Lower lobe of right lung (tissue), 2 donors: ENCODE data around the gene NMNAT3. TPM values are rescaled to one million over a fixed set of nuclear protein-coding genes. Genes with fewer than 3 reads are reported as not detected.

Experiments
- ATAC-seq, 2 donors: fragments of 200-7000 bp; cut with Tn5 transposase; one replicate each; pipeline ENCODE4 v1.9.1; 2020 to 2022; ENCODE audit warnings: mild to moderate bottlenecking in 2 of 2, moderate library complexity in 2 of 2
- DNase-seq: peaks from one replicate; pipeline ENCODE4 v3.0.0-alpha.2; 2020
- H3K27ac ChIP-seq: fragments of 200-600 bp; one replicate; pipeline ENCODE4 v1.8.0; 2022
- H3K27me3 ChIP-seq: fragments of 200-600 bp; one replicate; pipeline ENCODE4 v1.8.0; 2022; ENCODE audit warnings: low read depth
- H3K36me3 ChIP-seq: fragments of 200-600 bp; one replicate; pipeline ENCODE4 v1.8.0; 2022; ENCODE audit warnings: mild to moderate bottlenecking
- H3K4me1 ChIP-seq: fragments of 200-600 bp; one replicate; pipeline ENCODE4 v1.8.0; 2022
- H3K4me3 ChIP-seq: fragments of 200-600 bp; one replicate; pipeline ENCODE4 v1.8.0; 2022; ENCODE audit warnings: mild to moderate bottlenecking
- H3K9me3 ChIP-seq: fragments of 200-600 bp; one replicate; pipeline ENCODE4 v1.8.0; 2022
- CTCF ChIP-seq: fragments of 200-600 bp; IDR thresholded peaks from one replicate; pipeline ENCODE4 v1.8.0; 2022; ENCODE audit warnings: antibody characterized with exemption, mild to moderate bottlenecking
- intact Hi-C: fragments of 100-400 bp; cut with DNase I; formaldehyde crosslinking; loops from one replicate; pipeline ENCODE4 v1.11.0; 2022
- total RNA-seq: library from RNA; stranded (reverse); fragmentation: NEBNext Ultra II Directional; extraction: Animal tissue kit (Norgen Biotek cat#: 25700); gene quantifications from one replicate; pipeline ENCODE4 v1.2.1, GENCODE V29; 2021
- donor health status: DM: no; HTN: yes; CAD: no; lungs with severe emphysema.

Gene NMNAT3
- total RNA-seq, 1 donor from 2014 or later: 5.8 TPM

DNA sequence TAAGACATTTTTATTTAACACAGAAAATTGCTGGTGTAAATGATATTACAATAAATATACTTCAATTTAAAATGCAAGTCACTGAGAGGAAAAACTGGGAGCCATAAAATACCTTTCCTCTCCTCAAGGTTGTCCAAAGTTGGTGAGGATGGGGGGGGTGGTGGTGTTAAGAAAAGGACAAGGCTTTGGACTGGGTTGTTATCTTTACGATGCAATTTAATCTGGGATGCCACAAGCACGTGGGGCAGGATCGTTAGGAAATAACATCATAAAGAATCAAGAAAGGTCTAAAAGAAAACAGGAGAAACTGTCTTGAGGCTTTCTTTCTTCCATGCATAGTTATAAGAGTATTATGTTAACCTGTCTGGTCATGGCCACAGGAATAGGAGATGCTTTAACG lies 66.9 kb downstream of the NMNAT3 start:
- H3K36me3 ChIP-seq: no peaks in the 10 kb centered on the region
- DNase-seq (no peak), ATAC-seq (no peak)
- no peak overlapping the region for H3K4me3 ChIP-seq
- H3K27ac ChIP-seq: no peak overlapping the region
- no peaks in the 10 kb centered on the region for H3K27me3 ChIP-seq
- intact Hi-C loops: no loop called here
- H3K9me3 ChIP-seq: no peaks in the 10 kb centered on the region
- no peaks in the 10 kb centered on the region for H3K4me1 ChIP-seq
- TF ChIP-seq CTCF: no peak

GRCh38 chr3:139608924-139609323 lies 68.8 kb downstream of the NMNAT3 start:
- intact Hi-C loops: no loop called here
- H3K9me3 ChIP-seq: no peaks in the 10 kb centered on the region
- H3K4me3 ChIP-seq: no peak overlapping the region
- ATAC-seq (no peak), DNase-seq (no peak)
- no peaks in the 10 kb centered on the region for H3K27me3 ChIP-seq
- no peaks in the 10 kb centered on the region for H3K36me3 ChIP-seq
- no peaks in the 10 kb centered on the region for H3K4me1 ChIP-seq
- no peak overlapping the region for H3K27ac ChIP-seq
- no peak for TF ChIP-seq CTCF

DNA sequence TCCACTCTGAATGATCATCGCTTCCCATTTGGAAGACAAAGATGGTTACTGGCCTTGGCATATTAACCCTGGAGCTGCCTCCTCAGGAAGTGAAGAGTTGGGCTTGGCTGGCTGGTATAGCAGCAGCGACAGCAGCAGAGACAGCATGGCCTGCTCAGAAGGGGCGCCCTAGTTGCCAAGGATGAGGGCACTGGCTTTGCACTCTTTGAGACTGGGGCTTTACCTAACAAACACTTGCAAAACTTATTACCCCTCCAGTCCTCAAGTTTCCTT lies 69.7 kb downstream of the NMNAT3 start:
- no peak overlapping the region for H3K27ac ChIP-seq
- intact Hi-C loops: no loop called here
- ATAC-seq (no peak), DNase-seq (no peak)
- no peak overlapping the region for H3K4me3 ChIP-seq
- H3K36me3 ChIP-seq: no peaks in the 10 kb centered on the region
- no peaks in the 10 kb centered on the region for H3K9me3 ChIP-seq
- H3K4me1 ChIP-seq: no peaks in the 10 kb centered on the region
- H3K27me3 ChIP-seq: no peaks in the 10 kb centered on the region
- TF ChIP-seq CTCF: no peak

DNA sequence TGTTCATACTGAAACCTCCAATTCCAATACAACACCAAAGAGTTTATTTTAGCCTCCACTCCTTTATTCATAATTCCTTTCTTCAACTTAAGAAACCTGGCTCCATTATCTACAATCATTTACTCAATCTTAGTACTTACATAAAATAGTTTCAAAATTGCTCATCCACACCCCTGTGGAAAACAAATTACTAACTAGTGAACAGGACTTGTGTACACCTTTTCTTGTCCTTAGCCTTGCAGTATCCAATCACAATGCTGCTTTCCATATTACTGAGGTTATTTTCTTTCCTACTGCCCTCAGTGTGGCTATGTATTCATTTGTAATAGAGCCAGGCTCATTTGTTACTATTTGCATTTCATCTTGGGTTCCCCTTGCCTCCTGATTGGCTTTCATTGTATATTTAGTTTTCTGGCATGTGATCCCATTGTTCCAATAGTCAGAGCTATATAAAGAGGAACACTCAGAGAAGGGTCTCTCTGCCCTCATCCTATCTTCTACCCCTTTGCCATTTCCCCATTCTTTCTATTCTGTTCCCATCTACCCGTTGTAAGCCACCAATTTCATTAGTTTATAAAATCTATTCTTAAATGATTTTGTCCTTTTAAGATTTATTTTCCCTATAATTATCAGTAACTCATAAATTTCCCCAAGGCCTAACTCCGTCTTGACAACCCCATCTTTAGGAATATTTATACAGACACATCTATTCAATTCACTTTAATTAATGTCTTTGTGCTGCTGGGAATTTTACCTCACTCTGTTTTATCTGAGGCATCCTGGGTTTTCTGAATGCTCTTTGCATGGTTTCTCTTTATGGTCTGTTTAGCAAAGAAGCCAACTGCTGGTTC lies 70.3 kb downstream of the NMNAT3 start:
- Histone ChIP-seq H3K36me3 (no peaks in the 10 kb centered on the region), H3K27me3 (no peaks in the 10 kb centered on the region), H3K9me3 (no peaks in the 10 kb centered on the region), H3K4me3 (no peak overlapping the region), H3K4me1 (no peaks in the 10 kb centered on the region), H3K27ac (no peak overlapping the region)
- TF ChIP-seq CTCF: no peak
- ATAC-seq: no peak
- no peak for DNase-seq
- intact Hi-C loops: no loop called here

- TF ChIP-seq CTCF: no peak
- H3K4me3 ChIP-seq: no peak overlapping the region
- DNase-seq (no peak), ATAC-seq (no peak)
- intact Hi-C loops: no loop called here
- H3K27ac ChIP-seq: no peak overlapping the region
- no peaks in the 10 kb centered on the region for H3K27me3 ChIP-seq
- no peaks in the 10 kb centered on the region for H3K4me1 ChIP-seq
- no peaks in the 10 kb centered on the region for H3K36me3 ChIP-seq
- no peaks in the 10 kb centered on the region for H3K9me3 ChIP-seq
Observed at GRCh38 chr3:139602003-139602402, 75.8 kb downstream of the NMNAT3 start.
